Kidney glomerular epithelial cell (primary cell): ENCODE results near the gene UBE2L5.

Experiments
- DNase-seq: peaks from one replicate; lab custom pipeline; 2025; lab: John Stamatoyannopoulos, UW

UBE2L5 gene

GRCh38 chr13:30406779-30407416 is 15.4 kb upstream of the UBE2L5 start:
- DNase-seq = no peak

- DNase-seq = peak; percentile 36
Measured at GRCh38 chr13:30408319-30409101, 13.8 kb upstream of the UBE2L5 start.

GRCh38 chr13:30409886-30410704 is 12.2 kb upstream of the UBE2L5 start:
- peak; percentile 25 for DNase-seq

GRCh38 chr13:30410705-30411125 is 11.6 kb upstream of the UBE2L5 start:
- no peak for DNase-seq

- no peak for DNase-seq
Measured at GRCh38 chr13:30412346-30412745, 9.9 kb upstream of the UBE2L5 start.

- DNase-seq = no peak
Measured at GRCh38 chr13:30413842-30414241, 8.5 kb upstream of the UBE2L5 start.

GRCh38 chr13:30415430-30416030 is 6.8 kb upstream of the UBE2L5 start:
- DNase-seq = peak; percentile 46

- DNase-seq = no peak
Measured at GRCh38 chr13:30416471-30416870, 5.8 kb upstream of the UBE2L5 start.

GRCh38 chr13:30418075-30418716 is 4.1 kb upstream of the UBE2L5 start:
- no peak for DNase-seq

- no peak for DNase-seq
Measured at GRCh38 chr13:30418717-30419459, 3.4 kb upstream of the UBE2L5 start.

GRCh38 chr13:30421093-30422053 is 920 bp upstream of the UBE2L5 start:
- DNase-seq = peak; percentile 69

- no peak for DNase-seq
Measured at GRCh38 chr13:30423891-30424290, 1.6 kb downstream of the UBE2L5 start.

GRCh38 chr13:30429235-30429634 is 6.9 kb downstream of the UBE2L5 start:
- no peak for DNase-seq

- peak; percentile 85 for DNase-seq
Measured at GRCh38 chr13:30429721-30430694, 7.7 kb downstream of the UBE2L5 start.

GRCh38 chr13:30431269-30431940 is 9.1 kb downstream of the UBE2L5 start:
- DNase-seq = peak; percentile 56

- no peak for DNase-seq
Measured at GRCh38 chr13:30435911-30436451, 13.7 kb downstream of the UBE2L5 start.

- DNase-seq = no peak
Measured at GRCh38 chr13:30437177-30437576, 14.9 kb downstream of the UBE2L5 start.

GRCh38 chr13:30438286-30438685 is 16.0 kb downstream of the UBE2L5 start:
- DNase-seq = no peak
